Right atrium auricular region (tissue), 2 donors: Measurements from ENCODE around the gene MED16. TPM values are rescaled to one million over a fixed set of nuclear protein-coding genes. Genes with fewer than 3 reads are reported as not detected.

ENCODE experiments used
- DNase-seq: peaks from one replicate; pipeline ENCODE4 v3.0.0-alpha.2; 2019; ENCODE audit warnings: low spot score
- H3K27ac ChIP-seq, 2 donors: fragments of 200-600 bp; sonication (generic); 1 replicate in 1 of 2; 2 replicates in 1 of 2; pipeline ENCODE4 v1.5.1; 2016 to 2019
- H3K27me3 ChIP-seq, 2 donors: fragments of 200-600 bp; sonication (generic); one replicate each; pipeline versions ENCODE4 v1.5.1 to v1.6.0; 2017 to 2019
- H3K36me3 ChIP-seq: fragments of 200-600 bp; sonication (generic); one replicate; pipeline ENCODE4 v1.5.1; 2016
- H3K4me1 ChIP-seq, 2 donors: fragments of 200-600 bp; sonication (generic); one replicate each; pipeline versions ENCODE4 v1.5.1 to v1.6.0; 2017 to 2019
- H3K4me3 ChIP-seq, 2 donors: fragments of 200-600 bp; sonication (generic); 1 replicate in 1 of 2; 2 replicates in 1 of 2; pipeline ENCODE4 v1.5.1; 2017 to 2019; ENCODE audit warnings: mild to moderate bottlenecking in 1 of 2, moderate library complexity in 1 of 2
- H3K9me3 ChIP-seq, 2 donors: fragments of 200-600 bp; sonication (generic); one replicate each; pipeline ENCODE4 v1.5.1; 2019
- total RNA-seq, 2 donors: library from RNA; depleted of rRNA; stranded (reverse); fragments of >200 nt; gene quantifications; one replicate each; pipeline ENCODE4 v1.1.0, GENCODE V29; 2016
- TF ChIP-seq, protein P1 (sequence below), 2 donors: fragments of 200-600 bp; sonication (generic); IDR thresholded peaks; one replicate each; pipeline ENCODE4 v1.5.1; 2019; ENCODE audit warnings: antibody characterized with exemption in 2 of 2

The MED16 gene, protein sequence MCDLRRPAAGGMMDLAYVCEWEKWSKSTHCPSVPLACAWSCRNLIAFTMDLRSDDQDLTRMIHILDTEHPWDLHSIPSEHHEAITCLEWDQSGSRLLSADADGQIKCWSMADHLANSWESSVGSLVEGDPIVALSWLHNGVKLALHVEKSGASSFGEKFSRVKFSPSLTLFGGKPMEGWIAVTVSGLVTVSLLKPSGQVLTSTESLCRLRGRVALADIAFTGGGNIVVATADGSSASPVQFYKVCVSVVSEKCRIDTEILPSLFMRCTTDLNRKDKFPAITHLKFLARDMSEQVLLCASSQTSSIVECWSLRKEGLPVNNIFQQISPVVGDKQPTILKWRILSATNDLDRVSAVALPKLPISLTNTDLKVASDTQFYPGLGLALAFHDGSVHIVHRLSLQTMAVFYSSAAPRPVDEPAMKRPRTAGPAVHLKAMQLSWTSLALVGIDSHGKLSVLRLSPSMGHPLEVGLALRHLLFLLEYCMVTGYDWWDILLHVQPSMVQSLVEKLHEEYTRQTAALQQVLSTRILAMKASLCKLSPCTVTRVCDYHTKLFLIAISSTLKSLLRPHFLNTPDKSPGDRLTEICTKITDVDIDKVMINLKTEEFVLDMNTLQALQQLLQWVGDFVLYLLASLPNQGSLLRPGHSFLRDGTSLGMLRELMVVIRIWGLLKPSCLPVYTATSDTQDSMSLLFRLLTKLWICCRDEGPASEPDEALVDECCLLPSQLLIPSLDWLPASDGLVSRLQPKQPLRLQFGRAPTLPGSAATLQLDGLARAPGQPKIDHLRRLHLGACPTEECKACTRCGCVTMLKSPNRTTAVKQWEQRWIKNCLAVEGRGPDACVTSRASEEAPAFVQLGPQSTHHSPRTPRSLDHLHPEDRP
- total RNA-seq = 10 to 100 TPM; 17.7 to 26.5 TPM

DNA sequence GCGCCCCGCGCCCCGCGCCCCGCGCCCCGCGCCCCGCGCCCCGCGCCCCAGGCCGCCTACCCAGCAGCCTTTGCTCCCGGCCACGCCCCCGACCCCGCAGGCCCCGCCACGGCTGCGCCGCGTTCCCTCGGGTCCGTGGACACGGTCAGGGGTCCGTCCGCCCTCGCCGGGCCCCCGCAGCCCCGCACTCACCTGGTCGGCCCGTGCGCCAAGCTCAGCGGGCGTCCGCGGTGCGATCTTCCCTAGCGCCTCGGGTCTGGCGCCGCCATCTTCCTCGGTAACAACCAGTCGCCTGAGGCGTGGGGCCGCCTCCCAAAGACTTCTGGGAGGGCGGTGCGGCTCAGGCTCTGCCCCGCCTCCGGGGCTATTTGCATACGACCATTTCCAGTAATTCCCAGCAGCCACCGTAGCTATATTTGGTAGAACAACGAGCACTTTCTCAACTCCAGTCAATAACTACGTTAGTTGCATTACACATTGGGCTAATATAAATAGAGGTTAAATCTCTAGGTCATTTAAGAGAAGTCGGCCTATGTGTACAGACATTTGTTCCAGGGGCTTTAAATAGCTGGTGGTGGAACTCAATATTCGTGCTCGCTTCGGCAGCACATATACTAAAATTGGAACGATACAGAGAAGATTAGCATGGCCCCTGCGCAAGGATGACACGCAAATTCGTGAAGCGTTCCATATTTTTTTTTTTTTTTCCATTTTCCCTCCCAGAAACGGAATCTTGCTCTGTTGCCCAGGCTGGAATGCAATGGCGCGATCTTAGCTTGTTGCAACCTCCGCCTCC is at the start of gene MED16, which contains the start of gene RNU6-9:
Gene MED16, minus strand, starts transcription at position 294 of the 796 bp plus-strand sequence. CDS start 2,056 bp downstream, outside the sequence.
Gene RNU6-9, plus strand, starts transcription at position 591 of the 796 bp plus-strand sequence.
- H3K27me3 ChIP-seq = no peaks in the 10 kb centered on the region
- peak; percentile 96 for DNase-seq
- peak within 1 kb of the TSS; percentile 93 to 95 for H3K27ac ChIP-seq
- H3K4me3 ChIP-seq = peak within 1 kb of the TSS; percentile 88 to 93
- H3K4me1 ChIP-seq = peaks cover 0 to 18% of the 10 kb centered on the region in 2 donors
- peaks cover 25% of the 10 kb centered on the region for H3K36me3 ChIP-seq
- TF ChIP-seq, protein P1, sequence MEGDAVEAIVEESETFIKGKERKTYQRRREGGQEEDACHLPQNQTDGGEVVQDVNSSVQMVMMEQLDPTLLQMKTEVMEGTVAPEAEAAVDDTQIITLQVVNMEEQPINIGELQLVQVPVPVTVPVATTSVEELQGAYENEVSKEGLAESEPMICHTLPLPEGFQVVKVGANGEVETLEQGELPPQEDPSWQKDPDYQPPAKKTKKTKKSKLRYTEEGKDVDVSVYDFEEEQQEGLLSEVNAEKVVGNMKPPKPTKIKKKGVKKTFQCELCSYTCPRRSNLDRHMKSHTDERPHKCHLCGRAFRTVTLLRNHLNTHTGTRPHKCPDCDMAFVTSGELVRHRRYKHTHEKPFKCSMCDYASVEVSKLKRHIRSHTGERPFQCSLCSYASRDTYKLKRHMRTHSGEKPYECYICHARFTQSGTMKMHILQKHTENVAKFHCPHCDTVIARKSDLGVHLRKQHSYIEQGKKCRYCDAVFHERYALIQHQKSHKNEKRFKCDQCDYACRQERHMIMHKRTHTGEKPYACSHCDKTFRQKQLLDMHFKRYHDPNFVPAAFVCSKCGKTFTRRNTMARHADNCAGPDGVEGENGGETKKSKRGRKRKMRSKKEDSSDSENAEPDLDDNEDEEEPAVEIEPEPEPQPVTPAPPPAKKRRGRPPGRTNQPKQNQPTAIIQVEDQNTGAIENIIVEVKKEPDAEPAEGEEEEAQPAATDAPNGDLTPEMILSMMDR (IDR thresholded peaks at IDR 0.05) = no peak
- no peaks in the 10 kb centered on the region for H3K9me3 ChIP-seq

DNA sequence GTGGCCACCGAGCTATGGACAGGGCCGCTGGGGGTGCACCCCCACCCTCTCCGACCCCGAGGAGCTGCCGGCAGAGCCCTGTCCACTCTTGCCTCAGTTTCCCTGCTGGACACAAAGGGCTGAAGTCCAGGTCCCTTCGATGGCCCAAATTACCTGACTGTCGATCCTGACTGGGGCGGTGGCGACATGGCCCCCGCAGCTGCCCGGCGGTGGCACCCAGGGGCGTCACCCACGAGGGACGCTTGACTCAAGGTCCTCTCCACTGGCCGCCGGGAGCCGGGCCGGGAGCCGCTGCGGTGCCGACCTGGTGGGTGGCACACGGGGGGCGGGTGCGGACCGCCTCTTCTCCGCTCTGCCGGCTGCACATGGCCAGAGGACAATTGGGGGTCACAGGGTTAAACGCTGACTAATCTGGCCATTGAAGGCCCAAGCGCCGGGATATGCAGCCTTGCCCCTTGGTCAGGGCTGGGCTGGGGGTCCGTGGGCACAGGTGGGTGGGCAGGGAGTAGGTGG is 49.2 kb upstream of the MED16 start:
- H3K4me3 ChIP-seq = no peak overlapping the region
- no peaks in the 10 kb centered on the region for H3K27me3 ChIP-seq
- no peak overlapping the region for H3K27ac ChIP-seq
- no peaks in the 10 kb centered on the region for H3K9me3 ChIP-seq
- DNase-seq = no peak
- peaks cover 0 to 14% of the 10 kb centered on the region in 2 donors for H3K4me1 ChIP-seq
- H3K36me3 ChIP-seq = no peaks in the 10 kb centered on the region
- TF ChIP-seq, protein P1 (IDR thresholded peaks at IDR 0.05) = no peak

DNA sequence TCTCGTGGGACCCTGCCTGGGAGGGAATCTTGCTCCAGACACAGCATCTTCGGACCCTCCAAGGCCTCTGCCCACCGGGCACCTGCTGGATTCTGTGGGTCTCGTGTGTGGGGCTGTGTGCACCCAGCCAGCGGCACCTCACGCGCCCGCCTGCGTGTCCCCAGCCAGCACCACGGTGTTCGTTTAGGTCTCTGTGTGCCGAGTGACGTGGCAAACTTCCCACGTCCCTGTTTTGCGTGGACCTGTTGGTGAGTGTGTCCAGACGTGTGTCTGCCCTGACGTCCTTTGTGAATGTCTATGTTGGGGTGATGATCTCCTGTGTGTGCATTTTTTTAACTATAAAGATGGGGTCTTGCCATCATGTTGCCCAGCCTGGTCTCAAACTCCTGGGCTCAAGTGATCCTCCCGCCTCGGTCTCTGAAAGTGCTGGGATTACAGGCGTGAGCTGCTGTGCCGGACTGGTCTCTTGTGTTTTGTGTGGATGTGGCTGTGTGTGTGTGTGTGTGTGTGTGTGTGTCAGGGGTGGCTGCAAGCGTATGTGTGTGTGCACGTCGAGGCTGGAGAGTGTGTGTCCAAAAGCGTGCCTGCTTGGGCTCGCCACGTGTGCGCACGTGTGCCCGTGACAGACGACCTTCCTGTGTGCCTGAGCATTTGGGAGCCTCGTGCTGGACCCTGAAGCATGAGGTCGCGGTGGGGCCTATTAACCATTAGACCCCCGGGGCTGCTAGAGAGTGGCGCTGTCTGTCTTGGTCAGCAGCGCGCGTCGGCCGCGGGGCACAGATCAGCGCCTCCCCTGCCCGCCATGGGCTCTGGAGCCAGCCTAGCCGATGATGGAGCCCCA is 48.5 kb upstream of the MED16 start:
- TF ChIP-seq, protein P1 (IDR thresholded peaks at IDR 0.05) = no peak
- no peaks in the 10 kb centered on the region for H3K9me3 ChIP-seq
- H3K4me1 ChIP-seq = peaks cover 0 to 14% of the 10 kb centered on the region in 2 donors
- H3K27me3 ChIP-seq = no peaks in the 10 kb centered on the region
- H3K36me3 ChIP-seq = no peaks in the 10 kb centered on the region
- peak overlapping the region; percentile 82 to 85 for H3K27ac ChIP-seq
- H3K4me3 ChIP-seq = peak overlapping the region; percentile 24 to 40
- no peak for DNase-seq

DNA sequence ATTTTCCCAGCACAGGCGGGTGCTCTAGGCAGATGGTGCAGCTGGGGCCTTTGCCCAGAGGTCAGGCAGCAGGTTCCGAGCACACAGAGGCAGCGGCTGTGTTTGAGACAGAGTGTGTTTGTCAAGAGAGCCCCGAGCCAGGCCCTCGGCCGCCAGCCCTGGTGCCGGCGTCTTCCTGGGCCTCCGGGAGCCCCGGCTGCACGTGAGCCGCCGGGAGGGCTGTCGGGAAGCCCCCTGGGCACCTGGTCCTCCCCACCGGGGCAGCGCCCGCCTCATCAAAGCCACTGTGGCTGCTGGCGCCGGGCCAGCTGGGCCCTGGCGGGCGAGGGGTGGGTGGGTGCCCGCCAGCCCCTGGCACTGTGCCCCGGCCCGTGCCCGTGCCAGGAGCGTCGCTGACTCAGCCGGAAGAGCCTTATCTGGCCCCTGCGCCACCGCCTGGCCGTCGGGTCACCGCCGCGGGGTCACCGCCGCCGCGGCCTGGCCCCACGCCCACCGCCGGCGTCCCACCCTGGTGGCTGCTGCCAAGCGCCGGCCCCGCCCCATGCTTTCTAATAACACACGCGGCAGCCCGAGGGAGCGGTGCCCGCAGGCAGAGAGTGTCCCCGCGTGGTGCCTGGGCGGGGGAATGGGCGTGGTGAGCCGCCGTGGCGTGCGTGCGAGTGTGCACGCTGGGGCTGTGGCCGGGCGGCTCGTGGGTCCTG is 47.8 kb upstream of the MED16 start:
- TF ChIP-seq, protein P1 (IDR thresholded peaks at IDR 0.05) = no peak
- Histone ChIP-seq H3K4me3 (peak overlapping the region; percentile 24 to 40), H3K27me3 (no peaks in the 10 kb centered on the region), H3K9me3 (no peaks in the 10 kb centered on the region), H3K4me1 (peaks cover 0 to 14% of the 10 kb centered on the region in 2 donors), H3K36me3 (no peaks in the 10 kb centered on the region), H3K27ac (peak overlapping the region; percentile 82 to 85)
- peak; percentile 65 for DNase-seq
